GM12801 (cell line): ENCODE results near the gene MAP2K5.

Experiments
- CTCF ChIP-seq: IDR thresholded peaks from one replicate; pipeline ENCODE4 v1.5.1; 2011; ENCODE audit warnings: control low read depth; ENCODE audit not compliant: insufficient read length; ENCODE audit errors: extremely low read depth

Gene MAP2K5

GRCh38 chr15:67528513-67528912, 14.0 kb upstream of the MAP2K5 start:
- no peak for TF ChIP-seq CTCF

- TF ChIP-seq CTCF = no peak
Measured at GRCh38 chr15:67531379-67531914, 11.1 kb upstream of the MAP2K5 start.

- no peak for TF ChIP-seq CTCF
Measured at GRCh38 chr15:67533873-67534272, 8.6 kb upstream of the MAP2K5 start.

- TF ChIP-seq CTCF = no peak
Measured at GRCh38 chr15:67534360-67534759, 8.1 kb upstream of the MAP2K5 start.

GRCh38 chr15:67537771-67538170, 4.7 kb upstream of the MAP2K5 start:
- no peak for TF ChIP-seq CTCF

GRCh38 chr15:67543348-67543718, 830 bp downstream of the MAP2K5 start:
- TF ChIP-seq CTCF = no peak

- TF ChIP-seq CTCF = no peak
Measured at GRCh38 chr15:67544475-67544874, 2.0 kb downstream of the MAP2K5 start.

- TF ChIP-seq CTCF = no peak
Measured at GRCh38 chr15:67545864-67546263, 3.4 kb downstream of the MAP2K5 start.
